ENCODE data around the gene AGTR1. TPM values are rescaled to one million over a fixed set of nuclear protein-coding genes. Genes with fewer than 3 reads are reported as not detected.
"Not testable (repeated sequence)": the region's sequence is repeated elsewhere in the genome, so short reads cannot be mapped to it uniquely, and the experiment has no call there.

The AGTR1 gene
- total RNA-seq, 2 experiments from 2014 or later: not detected

GRCh38 chr3:148750296-148750695 lies 52.6 kb downstream of the AGTR1 start:
- H3K4me1 Mint-ChIP-seq: no peaks in the 10 kb centered on the region
- intact Hi-C loops (cut with DNase I, micrococcal nuclease): no loop called here
- H3K36me3 Mint-ChIP-seq (ENCODE audit: low read depth): no peaks in the 10 kb centered on the region
- no peak overlapping the region for H3K27ac Mint-ChIP-seq
- ATAC-seq (no peak), DNase-seq (no peak)
- ChIA-PET CTCF (no interaction called here), POLR2A (no interaction called here)
- H3K4me3 Mint-ChIP-seq: no peak overlapping the region
- no peaks in the 10 kb centered on the region for H3K9me3 Mint-ChIP-seq (ENCODE audit: low read depth)
- H3K27me3 Mint-ChIP-seq: peaks cover 2% of the 10 kb centered on the region

GRCh38 chr3:148751461-148751860 lies 53.8 kb downstream of the AGTR1 start:
- intact Hi-C loops (cut with DNase I, micrococcal nuclease): no loop called here
- ChIA-PET POLR2A (no interaction called here), CTCF (no interaction called here)
- H3K9me3 Mint-ChIP-seq (ENCODE audit: low read depth): no peaks in the 10 kb centered on the region
- H3K4me1 Mint-ChIP-seq: no peaks in the 10 kb centered on the region
- H3K36me3 Mint-ChIP-seq (ENCODE audit: low read depth): no peaks in the 10 kb centered on the region
- no peak overlapping the region for H3K4me3 Mint-ChIP-seq
- no peak for ATAC-seq
- DNase-seq: no peak
- H3K27ac Mint-ChIP-seq: no peak overlapping the region
- peaks cover 2% of the 10 kb centered on the region for H3K27me3 Mint-ChIP-seq

- intact Hi-C loops (cut with DNase I, micrococcal nuclease); ATAC-seq; H3K36me3 Mint-ChIP-seq (ENCODE audit: low read depth): not testable (repeated sequence)
Observed at GRCh38 chr3:148753385-148753784, 55.7 kb downstream of the AGTR1 start.

GRCh38 chr3:148755570-148755969 lies 57.9 kb downstream of the AGTR1 start:
- CTCF ChIA-PET: no interaction called here

More at GRCh38 chr3:148753385-148753784, 55.7 kb downstream of the AGTR1 start:
- POLR2A ChIA-PET; H3K27me3 Mint-ChIP-seq; DNase-seq; H3K4me1 Mint-ChIP-seq; CTCF ChIA-PET; H3K4me3 Mint-ChIP-seq; H3K9me3 Mint-ChIP-seq (ENCODE audit: low read depth); H3K27ac Mint-ChIP-seq: not testable (repeated sequence)

GRCh38 chr3:148756311-148756710 lies 58.6 kb downstream of the AGTR1 start:
- Mint-ChIP-seq H3K36me3 (ENCODE audit: low read depth) (no peaks in the 10 kb centered on the region), H3K4me1 (no peaks in the 10 kb centered on the region), H3K27me3 (no peaks in the 10 kb centered on the region), H3K27ac (no peak overlapping the region), H3K9me3 (ENCODE audit: low read depth) (no peaks in the 10 kb centered on the region), H3K4me3 (no peak overlapping the region)
- intact Hi-C loops (cut with DNase I, micrococcal nuclease): no loop called here
- ATAC-seq: no peak
- DNase-seq: no peak
- ChIA-PET POLR2A (no interaction called here), CTCF (no interaction called here)

More at GRCh38 chr3:148755570-148755969, 57.9 kb downstream of the AGTR1 start:
- ATAC-seq (no peak), DNase-seq (no peak)
- Mint-ChIP-seq H3K36me3 (ENCODE audit: low read depth) (no peaks in the 10 kb centered on the region), H3K9me3 (ENCODE audit: low read depth) (no peaks in the 10 kb centered on the region), H3K27ac (no peak overlapping the region), H3K4me3 (no peak overlapping the region), H3K4me1 (no peaks in the 10 kb centered on the region), H3K27me3 (no peaks in the 10 kb centered on the region)
- POLR2A ChIA-PET: no interaction called here
- intact Hi-C loops (cut with DNase I, micrococcal nuclease): no loop called here

GRCh38 chr3:148757238-148758215 lies 59.8 kb downstream of the AGTR1 start:
- Mint-ChIP-seq H3K27me3 (no peaks in the 10 kb centered on the region), H3K9me3 (ENCODE audit: low read depth) (no peaks in the 10 kb centered on the region), H3K4me3 (no peak overlapping the region), H3K36me3 (ENCODE audit: low read depth) (no peaks in the 10 kb centered on the region), H3K27ac (no peak overlapping the region), H3K4me1 (no peaks in the 10 kb centered on the region)
- no peak for ATAC-seq
- DNase-seq: no peak
- intact Hi-C loops (cut with DNase I, micrococcal nuclease): no loop called here
- POLR2A ChIA-PET: no interaction called here
- CTCF ChIA-PET: no interaction called here

GRCh38 chr3:148758303-148758884 lies 60.7 kb downstream of the AGTR1 start:
- POLR2A ChIA-PET: no interaction called here
- Mint-ChIP-seq H3K9me3 (ENCODE audit: low read depth) (no peaks in the 10 kb centered on the region), H3K27me3 (no peaks in the 10 kb centered on the region), H3K4me1 (no peaks in the 10 kb centered on the region), H3K36me3 (ENCODE audit: low read depth) (no peaks in the 10 kb centered on the region), H3K4me3 (no peak overlapping the region), H3K27ac (no peak overlapping the region)
- DNase-seq (no peak), ATAC-seq (no peak)
- CTCF ChIA-PET: interaction anchor here (0.6 kb wide), 1 partner anchor 11 kb away, joined by 3 read pairs; no protein-coding TSS in a partner anchor
- intact Hi-C loops (cut with DNase I, micrococcal nuclease): no loop called here

GRCh38 chr3:148759430-148759829 lies 61.7 kb downstream of the AGTR1 start:
- intact Hi-C loops (cut with DNase I, micrococcal nuclease): no loop called here
- CTCF ChIA-PET: no interaction called here
- H3K9me3 Mint-ChIP-seq (ENCODE audit: low read depth): no peaks in the 10 kb centered on the region

GRCh38 chr3:148763156-148763680 lies 65.5 kb downstream of the AGTR1 start:
- Mint-ChIP-seq H3K36me3 (ENCODE audit: low read depth) (no peaks in the 10 kb centered on the region), H3K27me3 (peaks cover 2% of the 10 kb centered on the region), H3K9me3 (ENCODE audit: low read depth) (no peaks in the 10 kb centered on the region), H3K27ac (no peak overlapping the region), H3K4me1 (no peaks in the 10 kb centered on the region), H3K4me3 (no peak overlapping the region)
- ChIA-PET CTCF (interaction anchor here (1.4 kb wide), 1 partner anchor 12 kb away, joined by 3 read pairs; no protein-coding TSS in a partner anchor), POLR2A (no interaction called here)
- ATAC-seq (no peak), DNase-seq (no peak)
- intact Hi-C loops (cut with DNase I, micrococcal nuclease): no loop called here

More at GRCh38 chr3:148759430-148759829, 61.7 kb downstream of the AGTR1 start:
- DNase-seq (no peak), ATAC-seq (no peak)
- no peaks in the 10 kb centered on the region for H3K27me3 Mint-ChIP-seq
- H3K4me3 Mint-ChIP-seq: no peak overlapping the region
- H3K27ac Mint-ChIP-seq: no peak overlapping the region
- no peaks in the 10 kb centered on the region for H3K36me3 Mint-ChIP-seq (ENCODE audit: low read depth)
- H3K4me1 Mint-ChIP-seq: no peaks in the 10 kb centered on the region
- POLR2A ChIA-PET: no interaction called here

GRCh38 chr3:148763986-148764935 lies 66.6 kb downstream of the AGTR1 start:
- CTCF ChIA-PET: interaction anchor here (0.6 to 1.4 kb wide), 2 partner anchors 11 to 735 kb away, joined by 3 read pairs; no protein-coding TSS in a partner anchor
- intact Hi-C loops (cut with DNase I, micrococcal nuclease): no loop called here
- ATAC-seq (no peak), DNase-seq (no peak)
- H3K4me3 Mint-ChIP-seq: no peak overlapping the region
- H3K36me3 Mint-ChIP-seq (ENCODE audit: low read depth): no peaks in the 10 kb centered on the region
- peaks cover 2% of the 10 kb centered on the region for H3K27me3 Mint-ChIP-seq
- H3K27ac Mint-ChIP-seq: no peak overlapping the region
- H3K9me3 Mint-ChIP-seq (ENCODE audit: low read depth): no peaks in the 10 kb centered on the region
- no peaks in the 10 kb centered on the region for H3K4me1 Mint-ChIP-seq
- POLR2A ChIA-PET: no interaction called here

- ChIA-PET CTCF (interaction anchor here (0.7 kb wide), 1 partner anchor 56 kb away, joined by 3 read pairs; no protein-coding TSS in a partner anchor), POLR2A (no interaction called here)
- H3K27me3 Mint-ChIP-seq: no peaks in the 10 kb centered on the region
- no peaks in the 10 kb centered on the region for H3K36me3 Mint-ChIP-seq (ENCODE audit: low read depth)
- no peak for DNase-seq
- no peaks in the 10 kb centered on the region for H3K4me1 Mint-ChIP-seq
- no peak overlapping the region for H3K27ac Mint-ChIP-seq
- peaks cover 3% of the 10 kb centered on the region for H3K9me3 Mint-ChIP-seq (ENCODE audit: low read depth)
- no peak for ATAC-seq
- no peak overlapping the region for H3K4me3 Mint-ChIP-seq
- intact Hi-C loops (cut with DNase I, micrococcal nuclease): no loop called here
Observed at GRCh38 chr3:148772361-148772760, 74.7 kb downstream of the AGTR1 start.
